22Rv1 (cell line): ENCODE results near the gene RORC.
"Not testable (repeated sequence)": the region's sequence is repeated elsewhere in the genome, so short reads cannot be mapped to it uniquely, and the experiment has no call there.

Source experiments
- H3K27ac ChIP-seq: fragments of 450-650 bp; 2 replicates; pipeline ENCODE4 v1.5.1; 2017
- CTCF ChIP-seq: fragments of 450-650 bp; IDR thresholded peaks from 2 replicates; pipeline ENCODE4 v1.5.1; 2017; ENCODE audit warnings: mild to moderate bottlenecking
- ZFX ChIP-seq: fragments of 450-650 bp; IDR thresholded peaks from 2 replicates; pipeline ENCODE4 v1.6.1; 2017; ENCODE audit warnings: antibody characterized with exemption, borderline replicate concordance

The RORC gene

GRCh38 chr1:151782741-151783140 lies 48.9 kb downstream of the RORC start:
- TF ChIP-seq ZFX (no peak), CTCF (no peak)
- no peak overlapping the region for H3K27ac ChIP-seq

GRCh38 chr1:151782026-151782425 lies 49.6 kb downstream of the RORC start:
- not testable (repeated sequence) for H3K27ac ChIP-seq

GRCh38 chr1:151780736-151781135 lies 50.9 kb downstream of the RORC start:
- H3K27ac ChIP-seq: not testable (repeated sequence)

GRCh38 chr1:151779852-151780251 lies 51.8 kb downstream of the RORC start:
- TF ChIP-seq ZFX (no peak), CTCF (no peak)
- no peak overlapping the region for H3K27ac ChIP-seq

GRCh38 chr1:151777317-151777716 lies 54.3 kb downstream of the RORC start:
- H3K27ac ChIP-seq: no peak overlapping the region
- no peak for TF ChIP-seq ZFX
- TF ChIP-seq CTCF: no peak

- TF ChIP-seq ZFX (no peak), CTCF (no peak)
- H3K27ac ChIP-seq: no peak overlapping the region
Measured at GRCh38 chr1:151776665-151777062, 54.9 kb downstream of the RORC start.

GRCh38 chr1:151775894-151776664 lies 55.5 kb downstream of the RORC start:
- H3K27ac ChIP-seq: no peak overlapping the region
- no peak for TF ChIP-seq CTCF
- TF ChIP-seq ZFX: no peak

- TF ChIP-seq CTCF (no peak), ZFX (no peak)
- H3K27ac ChIP-seq: no peak overlapping the region
Measured at GRCh38 chr1:151774256-151774922, 57.2 kb downstream of the RORC start.
